HEK293 (cell line): ENCODE data around the gene RFX2.

Source experiments
- HOXD13 ChIP-seq: sonication (generic); formaldehyde crosslinking; IDR thresholded peaks from 2 replicates; pipeline ENCODE4 v1.8.0; 2022; ENCODE audit warnings: missing genetic modification reagents, borderline replicate concordance
- MYNN ChIP-seq: fragments of 450-650 bp; formaldehyde crosslinking; IDR thresholded peaks from 2 replicates; pipeline ENCODE4 v1.5.1; 2016; ENCODE audit warnings: missing biosample characterization, missing genetic modification characterization, borderline replicate concordance
- PRDM1 ChIP-seq: fragments of 450-650 bp; formaldehyde crosslinking; IDR thresholded peaks from 2 replicates; pipeline ENCODE4; 2016; ENCODE audit warnings: missing biosample characterization, missing genetic modification characterization
- ZNF274 ChIP-seq, 2 experiments: fragments of 200-500 bp in 1 of 2; fragments of 450-650 bp in 1 of 2; sonication (Bioruptor generic) in 1 of 2; formaldehyde crosslinking in 1 of 2; IDR thresholded peaks; 2 replicates each; pipeline versions ENCODE4 v1.5.1 to v1.6.1; 2014 to 2016; ENCODE audit warnings: borderline replicate concordance in 1 of 2, inconsistent platforms in 1 of 2, low read length in 1 of 2, missing biosample characterization in 1 of 2, missing genetic modification characterization in 1 of 2
- ZNF426 ChIP-seq: fragments of 450-650 bp; formaldehyde crosslinking; IDR thresholded peaks from 2 replicates; pipeline ENCODE4 v1.5.1; 2017; ENCODE audit warnings: missing biosample characterization, missing genetic modification characterization, mild to moderate bottlenecking, inconsistent platforms, moderate library complexity
- TF ChIP-seq, protein P1 (sequence below): fragments of 450-650 bp; formaldehyde crosslinking; IDR thresholded peaks from 2 replicates; pipeline ENCODE4 v1.5.1; 2016; ENCODE audit warnings: missing biosample characterization, missing genetic modification characterization
- TF ChIP-seq, protein P2 (sequence below): sonication (generic); formaldehyde crosslinking; IDR thresholded peaks from 2 replicates; pipeline ENCODE4 v1.8.1; 2022; ENCODE audit warnings: mild to moderate bottlenecking, moderate library complexity, missing genetic modification reagents
- TF ChIP-seq, protein P3 (sequence below): fragments of 450-650 bp; formaldehyde crosslinking; IDR thresholded peaks from 2 replicates; pipeline ENCODE4 v1.5.1; 2016; ENCODE audit warnings: missing biosample characterization, missing genetic modification characterization
- TF ChIP-seq, protein P4 (sequence below): fragments of 450-650 bp; formaldehyde crosslinking; IDR thresholded peaks from 2 replicates; pipeline ENCODE4 v1.5.1; 2016; ENCODE audit warnings: missing biosample characterization, missing genetic modification characterization

DNA sequence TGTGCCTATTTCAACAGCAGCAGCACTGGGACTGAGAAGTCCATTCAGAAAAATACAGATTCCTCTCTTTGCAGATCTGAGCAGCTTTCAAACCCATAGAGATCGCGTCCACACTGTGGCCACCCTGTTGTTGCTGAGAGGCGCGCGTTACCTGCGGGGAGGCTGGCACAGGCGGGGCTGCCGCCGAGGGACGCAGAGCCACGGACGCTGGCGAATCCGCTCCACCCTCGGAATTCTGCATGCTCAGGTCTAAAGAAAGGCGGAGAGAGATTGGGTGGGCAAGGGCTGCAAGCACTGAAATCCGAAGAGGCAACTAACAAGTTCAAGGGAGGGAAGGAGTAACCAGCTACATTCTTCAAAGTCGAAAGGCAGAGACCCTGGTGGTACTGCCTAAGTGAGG lies 63.0 kb downstream of the RFX2 start:
- no peak for TF ChIP-seq ZNF274 (IDR thresholded peaks at IDR 0.05; ENCODE audit: low read length)
- no peak for TF ChIP-seq ZNF274 (tag by site-specific recombination; IDR thresholded peaks at IDR 0.05; ENCODE audit: borderline replicate concordance)
- TF ChIP-seq ZNF426 (tag by site-specific recombination), result no peak
- TF ChIP-seq, protein P1, sequence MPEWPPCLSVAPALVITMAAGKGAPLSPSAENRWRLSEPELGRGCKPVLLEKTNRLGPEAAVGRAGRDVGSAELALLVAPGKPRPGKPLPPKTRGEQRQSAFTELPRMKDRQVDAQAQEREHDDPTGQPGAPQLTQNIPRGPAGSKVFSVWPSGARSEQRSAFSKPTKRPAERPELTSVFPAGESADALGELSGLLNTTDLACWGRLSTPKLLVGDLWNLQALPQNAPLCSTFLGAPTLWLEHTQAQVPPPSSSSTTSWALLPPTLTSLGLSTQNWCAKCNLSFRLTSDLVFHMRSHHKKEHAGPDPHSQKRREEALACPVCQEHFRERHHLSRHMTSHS (tag by site-specific recombination), result no peak
- TF ChIP-seq, protein P2, sequence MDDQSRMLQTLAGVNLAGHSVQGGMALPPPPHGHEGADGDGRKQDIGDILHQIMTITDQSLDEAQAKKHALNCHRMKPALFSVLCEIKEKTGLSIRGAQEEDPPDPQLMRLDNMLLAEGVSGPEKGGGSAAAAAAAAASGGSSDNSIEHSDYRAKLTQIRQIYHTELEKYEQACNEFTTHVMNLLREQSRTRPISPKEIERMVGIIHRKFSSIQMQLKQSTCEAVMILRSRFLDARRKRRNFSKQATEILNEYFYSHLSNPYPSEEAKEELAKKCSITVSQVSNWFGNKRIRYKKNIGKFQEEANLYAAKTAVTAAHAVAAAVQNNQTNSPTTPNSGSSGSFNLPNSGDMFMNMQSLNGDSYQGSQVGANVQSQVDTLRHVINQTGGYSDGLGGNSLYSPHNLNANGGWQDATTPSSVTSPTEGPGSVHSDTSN, result no peak
- TF ChIP-seq, protein P3, sequence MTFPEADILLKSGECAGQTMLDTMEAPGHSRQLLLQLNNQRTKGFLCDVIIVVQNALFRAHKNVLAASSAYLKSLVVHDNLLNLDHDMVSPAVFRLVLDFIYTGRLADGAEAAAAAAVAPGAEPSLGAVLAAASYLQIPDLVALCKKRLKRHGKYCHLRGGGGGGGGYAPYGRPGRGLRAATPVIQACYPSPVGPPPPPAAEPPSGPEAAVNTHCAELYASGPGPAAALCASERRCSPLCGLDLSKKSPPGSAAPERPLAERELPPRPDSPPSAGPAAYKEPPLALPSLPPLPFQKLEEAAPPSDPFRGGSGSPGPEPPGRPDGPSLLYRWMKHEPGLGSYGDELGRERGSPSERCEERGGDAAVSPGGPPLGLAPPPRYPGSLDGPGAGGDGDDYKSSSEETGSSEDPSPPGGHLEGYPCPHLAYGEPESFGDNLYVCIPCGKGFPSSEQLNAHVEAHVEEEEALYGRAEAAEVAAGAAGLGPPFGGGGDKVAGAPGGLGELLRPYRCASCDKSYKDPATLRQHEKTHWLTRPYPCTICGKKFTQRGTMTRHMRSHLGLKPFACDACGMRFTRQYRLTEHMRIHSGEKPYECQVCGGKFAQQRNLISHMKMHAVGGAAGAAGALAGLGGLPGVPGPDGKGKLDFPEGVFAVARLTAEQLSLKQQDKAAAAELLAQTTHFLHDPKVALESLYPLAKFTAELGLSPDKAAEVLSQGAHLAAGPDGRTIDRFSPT (tag by site-specific recombination), result no peak
- TF ChIP-seq, protein P4, sequence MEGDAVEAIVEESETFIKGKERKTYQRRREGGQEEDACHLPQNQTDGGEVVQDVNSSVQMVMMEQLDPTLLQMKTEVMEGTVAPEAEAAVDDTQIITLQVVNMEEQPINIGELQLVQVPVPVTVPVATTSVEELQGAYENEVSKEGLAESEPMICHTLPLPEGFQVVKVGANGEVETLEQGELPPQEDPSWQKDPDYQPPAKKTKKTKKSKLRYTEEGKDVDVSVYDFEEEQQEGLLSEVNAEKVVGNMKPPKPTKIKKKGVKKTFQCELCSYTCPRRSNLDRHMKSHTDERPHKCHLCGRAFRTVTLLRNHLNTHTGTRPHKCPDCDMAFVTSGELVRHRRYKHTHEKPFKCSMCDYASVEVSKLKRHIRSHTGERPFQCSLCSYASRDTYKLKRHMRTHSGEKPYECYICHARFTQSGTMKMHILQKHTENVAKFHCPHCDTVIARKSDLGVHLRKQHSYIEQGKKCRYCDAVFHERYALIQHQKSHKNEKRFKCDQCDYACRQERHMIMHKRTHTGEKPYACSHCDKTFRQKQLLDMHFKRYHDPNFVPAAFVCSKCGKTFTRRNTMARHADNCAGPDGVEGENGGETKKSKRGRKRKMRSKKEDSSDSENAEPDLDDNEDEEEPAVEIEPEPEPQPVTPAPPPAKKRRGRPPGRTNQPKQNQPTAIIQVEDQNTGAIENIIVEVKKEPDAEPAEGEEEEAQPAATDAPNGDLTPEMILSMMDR (tag by site-specific recombination), result no peak
- no peak for TF ChIP-seq HOXD13 (CRISPR knock-in tag)
- TF ChIP-seq MYNN (tag by site-specific recombination), result no peak
- TF ChIP-seq PRDM1 (tag by site-specific recombination), result no peak
